Adrenal gland (tissue), 12 donors: ENCODE results near the gene CAMTA1. TPM values are rescaled to one million over a fixed set of nuclear protein-coding genes. Genes with fewer than 3 reads are reported as not detected.

ENCODE experiments used
- DNase-seq, 7 donors: peaks; one replicate each; pipeline ENCODE4 v3.0.0-alpha.2; 2019 to 2020
- H3K27ac ChIP-seq, 5 donors: fragments of 200-600 bp; sonication (generic) in 4 of 5; 1 replicate in 3 of 5; 2 replicates in 2 of 5; pipeline versions ENCODE4 v1.5.1 to v1.8.0; 2016 to 2020; ENCODE audit warnings: mild to moderate bottlenecking in 1 of 5
- H3K27me3 ChIP-seq: fragments of 200-600 bp; 2 replicates; pipeline ENCODE4 v1.8.0; 2021
- H3K36me3 ChIP-seq, 2 donors: fragments of 200-600 bp; replicated peaks in 1 of 2; 1 replicate in 1 of 2; 2 replicates in 1 of 2; pipeline versions ENCODE4 v1.5.1 to v1.8.0; 2018 to 2022
- H3K4me1 ChIP-seq, 2 donors: fragments of 200-600 bp; replicated peaks in 1 of 2; 1 replicate in 1 of 2; 2 replicates in 1 of 2; pipeline versions ENCODE4 v1.5.1 to v1.8.0; 2018 to 2021
- H3K4me3 ChIP-seq, 4 donors: fragments of 200-600 bp; sonication (generic) in 3 of 4; one replicate each; pipeline ENCODE4 v1.5.1; 2016 to 2018
- H3K9me3 ChIP-seq, 3 donors: fragments of 200-600 bp; sonication (generic) in 1 of 3; replicated peaks in 1 of 3; 1 replicate in 2 of 3; 2 replicates in 1 of 3; pipeline versions ENCODE4 v1.5.1 to v1.8.0; 2016 to 2021
- POLR2A ChIP-seq, 2 donors: fragments of 450-650 bp; IDR thresholded peaks; one replicate each; pipeline ENCODE4 v1.6.1; 2017; ENCODE audit warnings: antibody characterized with exemption in 2 of 2, mild to moderate bottlenecking in 2 of 2, moderate library complexity in 1 of 2
- WGBS, 4 donors: extraction: QIAGEN DNeasy Blood & Tissue Kit in 2 of 4; methylation state at CpG; one replicate each; pipeline versions ENCODE4 v1.1.5 to v1.1.7; 2013 to 2017; 5-methylcytosine and 5-hydroxymethylcytosine counted together
- intact Hi-C, 2 donors: fragments of 100-400 bp; cut with DNase I; formaldehyde crosslinking; loops; one replicate each; pipeline versions ENCODE4 v1.14.1 to v1.15.0; 2022 to 2023
- polyA plus RNA-seq, 3 donors: library from polyadenylated mRNA; stranded (reverse); fragments of 200-250 nt in 2 of 3; fragments of 350-450 nt in 1 of 3; fragmentation: Illumina TruSeq in 1 of 3; extraction: RNeasy Lipid Tissue Mini Kit (QIAGEN cat#74804) in 1 of 3; gene quantifications; one replicate each; pipeline ENCODE4 v1.2.3, GENCODE V29; 2013 to 2014
- total RNA-seq, 9 donors: library from RNA; depleted of rRNA in 4 of 9; stranded (reverse); fragments of >200 nt in 4 of 9; fragments of 120-200 nt in 1 of 9; fragmentation: NEBNext Ultra II Directional in 1 of 9; extraction: Animal tissue kit (Norgen Biotek cat#: 25700) in 1 of 9; gene quantifications; one replicate each; pipeline versions ENCODE4 v1.1.0 to v1.2.4, GENCODE V29; 2013 to 2023
- TF ChIP-seq, protein P1 (sequence below), 6 experiments: fragments of 450-650 bp in 4 of 6; fragments of 200-600 bp in 2 of 6; sonication (generic) in 1 of 6; IDR thresholded peaks; 1 replicate in 5 of 6; 2 replicates in 1 of 6; pipeline versions ENCODE4 v1.5.1 to v1.8.0; 2016 to 2021; ENCODE audit warnings: antibody characterized with exemption in 6 of 6, mild to moderate bottlenecking in 2 of 6, moderate library complexity in 1 of 6
- donor health status: healthy with polysubstance abuse.
- donor health status: Bipolar disorder and iron deficiency.
- donor health status: DM: yes; HTN: yes; CAD: no.
- donor health status: DM: no; HTN: no; CAD: no.
- donor health status: DM: no; HTN: no; CAD: no.
- donor health status: DM: yes; HTN: yes; CAD: no.

The CAMTA1 gene
- total and polyA plus RNA-seq, 12 donors, result 62.9 to 141 (median 96.9) TPM

- TF ChIP-seq, protein P1, sequence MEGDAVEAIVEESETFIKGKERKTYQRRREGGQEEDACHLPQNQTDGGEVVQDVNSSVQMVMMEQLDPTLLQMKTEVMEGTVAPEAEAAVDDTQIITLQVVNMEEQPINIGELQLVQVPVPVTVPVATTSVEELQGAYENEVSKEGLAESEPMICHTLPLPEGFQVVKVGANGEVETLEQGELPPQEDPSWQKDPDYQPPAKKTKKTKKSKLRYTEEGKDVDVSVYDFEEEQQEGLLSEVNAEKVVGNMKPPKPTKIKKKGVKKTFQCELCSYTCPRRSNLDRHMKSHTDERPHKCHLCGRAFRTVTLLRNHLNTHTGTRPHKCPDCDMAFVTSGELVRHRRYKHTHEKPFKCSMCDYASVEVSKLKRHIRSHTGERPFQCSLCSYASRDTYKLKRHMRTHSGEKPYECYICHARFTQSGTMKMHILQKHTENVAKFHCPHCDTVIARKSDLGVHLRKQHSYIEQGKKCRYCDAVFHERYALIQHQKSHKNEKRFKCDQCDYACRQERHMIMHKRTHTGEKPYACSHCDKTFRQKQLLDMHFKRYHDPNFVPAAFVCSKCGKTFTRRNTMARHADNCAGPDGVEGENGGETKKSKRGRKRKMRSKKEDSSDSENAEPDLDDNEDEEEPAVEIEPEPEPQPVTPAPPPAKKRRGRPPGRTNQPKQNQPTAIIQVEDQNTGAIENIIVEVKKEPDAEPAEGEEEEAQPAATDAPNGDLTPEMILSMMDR (IDR thresholded peaks at IDR 0.05), result no peak
- no peak for TF ChIP-seq POLR2A (IDR thresholded peaks at IDR 0.05)
- Histone ChIP-seq H3K36me3 (no peaks in the 10 kb centered on the region), H3K9me3 (no peaks in the 10 kb centered on the region), H3K27ac (no peak overlapping the region), H3K4me1 (peaks cover 7 to 33% of the 10 kb centered on the region in 2 donors), H3K27me3 (no peaks in the 10 kb centered on the region), H3K4me3 (no peak overlapping the region)
- DNase-seq, result no peak
- intact Hi-C loops, result no loop called here
- 82 to 90% (median 87%) methylated on average over 4 of the region's 4 CpGs for WGBS, 4 donors
Observed at GRCh38 chr1:6869545-6869944, 84.3 kb downstream of the CAMTA1 start.

DNA sequence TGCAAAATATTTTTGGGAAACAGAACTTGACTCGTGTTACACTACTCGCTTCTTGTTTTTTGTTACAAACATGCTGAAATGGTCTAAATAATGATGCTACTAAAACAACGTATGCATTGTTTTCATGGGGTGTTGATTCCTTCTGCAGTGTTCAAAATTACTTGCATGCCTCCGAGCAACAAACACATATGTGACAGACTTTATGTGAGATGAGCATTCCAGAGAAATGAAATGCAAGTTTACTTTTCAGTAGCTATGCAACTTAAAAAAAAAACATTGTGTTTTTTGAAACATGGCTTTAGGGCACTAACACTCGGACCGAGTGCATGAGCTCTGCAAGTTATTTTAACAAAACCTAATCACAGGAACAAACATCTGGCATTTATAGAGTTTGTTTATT is 84.8 kb downstream of the CAMTA1 start:
- Histone ChIP-seq H3K27ac (no peak overlapping the region), H3K4me1 (peaks cover 7 to 33% of the 10 kb centered on the region in 2 donors), H3K27me3 (no peaks in the 10 kb centered on the region), H3K36me3 (no peaks in the 10 kb centered on the region), H3K4me3 (no peak overlapping the region), H3K9me3 (no peaks in the 10 kb centered on the region)
- WGBS, 4 donors, result 74 to 82% (median 81%) methylated on average over 6 of the region's 6 CpGs
- TF ChIP-seq, protein P1 (IDR thresholded peaks at IDR 0.05), result no peak
- no peak for TF ChIP-seq POLR2A (IDR thresholded peaks at IDR 0.05)
- intact Hi-C loops, result loop anchor here in 1 of 2 donors (5.0 kb wide), 1 partner anchor 73 kb away; no protein-coding TSS in a partner anchor
- DNase-seq, result no peak

DNA sequence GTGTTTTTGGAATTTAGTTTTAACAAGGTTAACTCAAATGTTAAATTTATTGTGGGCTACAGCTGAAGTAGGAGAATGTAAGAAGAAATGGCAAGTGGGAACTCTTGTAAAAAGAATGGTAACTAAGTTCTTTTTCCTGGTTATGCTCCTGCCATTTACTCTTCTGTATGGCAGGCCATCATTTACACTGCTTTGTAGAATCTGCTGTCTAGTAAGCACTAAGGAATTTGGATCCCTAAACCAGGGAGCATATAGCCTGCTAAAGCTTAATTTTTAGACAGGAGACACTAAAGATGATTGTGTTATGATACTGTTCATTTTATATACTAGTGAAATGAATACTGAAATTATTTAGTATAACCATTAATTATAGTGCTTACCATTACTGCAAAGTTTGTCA is 85.3 kb downstream of the CAMTA1 start:
- Histone ChIP-seq H3K4me3 (no peak overlapping the region), H3K27ac (no peak overlapping the region), H3K27me3 (no peaks in the 10 kb centered on the region), H3K36me3 (no peaks in the 10 kb centered on the region), H3K9me3 (no peaks in the 10 kb centered on the region), H3K4me1 (peaks cover 7 to 33% of the 10 kb centered on the region in 2 donors)
- TF ChIP-seq, protein P1 (IDR thresholded peaks at IDR 0.05), result no peak
- no peak for TF ChIP-seq POLR2A (IDR thresholded peaks at IDR 0.05)
- DNase-seq, result no peak
- intact Hi-C loops, result loop anchor here in 1 of 2 donors (5.0 kb wide), 1 partner anchor 73 kb away; no protein-coding TSS in a partner anchor

DNA sequence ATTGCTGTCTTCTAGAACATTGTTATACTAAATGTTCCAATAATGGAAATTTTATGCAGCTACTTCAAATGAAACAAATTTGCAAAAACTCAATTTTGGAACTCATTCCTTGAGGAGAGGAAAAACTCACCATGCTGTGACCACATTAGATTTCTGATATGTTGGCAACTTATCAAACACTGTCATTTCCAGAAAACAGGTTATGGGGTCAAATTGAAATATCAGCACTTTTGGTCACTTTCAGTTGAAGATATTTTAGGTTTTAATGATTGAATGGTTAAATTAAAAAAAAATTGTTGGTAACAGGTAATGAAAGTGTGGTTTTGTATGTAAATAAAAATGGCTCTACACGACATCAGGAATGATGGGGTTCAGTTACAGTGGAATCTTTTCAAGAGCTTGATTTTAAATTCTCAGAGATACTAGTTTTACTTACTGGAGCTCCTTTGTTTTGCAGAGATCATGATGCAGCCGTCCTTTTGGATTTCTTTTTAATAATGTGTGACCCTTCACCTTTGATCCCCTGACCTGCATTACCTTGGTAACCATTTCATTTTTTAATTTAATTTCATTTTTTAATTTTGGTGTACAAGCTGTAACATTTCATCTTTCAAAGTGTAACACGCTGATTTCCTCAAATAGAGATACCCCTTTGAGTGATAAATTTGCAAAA is 86.2 kb downstream of the CAMTA1 start:
- Histone ChIP-seq H3K9me3 (no peaks in the 10 kb centered on the region), H3K27me3 (no peaks in the 10 kb centered on the region), H3K4me1 (peaks cover 7 to 33% of the 10 kb centered on the region in 2 donors), H3K36me3 (no peaks in the 10 kb centered on the region), H3K4me3 (no peak overlapping the region), H3K27ac (no peak overlapping the region)
- no peak for DNase-seq
- intact Hi-C loops, result loop anchor here in 1 of 2 donors (5.0 kb wide), 1 partner anchor 74 kb away; no protein-coding TSS in a partner anchor
- no peak for TF ChIP-seq POLR2A (IDR thresholded peaks at IDR 0.05)
- TF ChIP-seq, protein P1 (IDR thresholded peaks at IDR 0.05), result no peak
- 93 to 97% (median 95%) methylated on average over 3 of the region's 3 CpGs for WGBS, 4 donors
